GM20000 (cell line): ENCODE data around the gene CXXC5.

Source experiments
- DNase-seq: peaks from one replicate; pipeline ENCODE4 v3.0.0; 2012; ENCODE audit warnings: low spot score
- CTCF ChIP-seq: IDR thresholded peaks from 2 replicates; pipeline ENCODE4 v1.5.1; 2012; ENCODE audit warnings: mild to moderate bottlenecking, control low read depth; ENCODE audit errors: extremely low read depth, missing control alignments

Gene CXXC5

DNA sequence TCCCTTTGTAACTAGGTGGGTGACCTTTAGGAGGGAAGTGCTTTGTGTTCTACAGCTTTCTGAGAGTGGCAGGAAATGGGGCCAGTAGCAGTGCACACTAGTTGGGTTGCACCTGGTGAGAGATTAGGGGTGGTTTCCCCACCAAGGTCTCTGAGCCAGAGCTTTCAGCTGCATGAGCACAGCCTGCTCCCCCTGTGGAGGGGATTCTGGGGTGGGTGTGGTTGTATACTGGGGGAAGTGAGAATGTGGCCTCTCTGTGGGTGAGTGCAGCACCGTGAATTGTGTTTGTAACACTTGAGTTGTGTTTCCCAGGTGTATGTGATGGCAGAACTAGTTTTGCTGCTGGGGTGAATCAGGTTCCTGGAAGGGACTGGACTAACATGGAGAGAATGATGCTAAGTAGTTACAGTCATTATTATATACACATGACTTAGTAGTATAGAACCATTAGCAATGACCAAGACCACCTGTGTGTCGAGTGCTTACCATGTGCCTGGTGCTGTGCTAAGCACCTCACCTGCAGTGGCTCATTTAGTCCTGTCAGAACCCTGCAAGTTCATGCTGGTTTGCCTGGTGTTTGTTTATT is 11.8 kb upstream of the CXXC5 start:
- peak; percentile 92 for DNase-seq
- TF ChIP-seq CTCF, result no peak

DNA sequence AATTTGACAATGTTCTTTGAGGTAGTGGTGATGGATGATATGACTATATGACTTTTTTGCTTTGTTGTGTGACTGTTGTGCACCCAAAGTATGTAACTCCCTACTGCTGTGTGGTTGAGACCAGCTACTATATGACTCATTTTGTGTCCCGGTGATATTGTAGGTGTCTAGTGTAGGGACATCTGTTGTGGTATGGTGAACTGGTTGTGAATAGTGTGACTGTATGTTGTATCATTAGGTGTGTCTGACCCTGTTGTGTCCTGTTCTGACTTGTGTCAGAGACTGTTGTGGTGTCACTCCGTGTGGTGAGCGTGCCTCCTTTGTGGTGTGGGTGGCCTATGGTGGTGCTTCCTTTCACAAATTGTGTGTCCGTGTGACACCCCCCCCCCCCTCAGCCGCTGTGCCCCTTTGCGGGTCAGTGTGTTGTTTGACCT is 11.2 kb upstream of the CXXC5 start:
- DNase-seq, result peak; percentile 72

GRCh38 chr5:139637438-139638089 is 10.6 kb upstream of the CXXC5 start:
- no peak for TF ChIP-seq CTCF
- DNase-seq, result peak; percentile 92

More for the DNA sequence above, 11.2 kb upstream of the CXXC5 start:
- TF ChIP-seq CTCF, result no peak

DNA sequence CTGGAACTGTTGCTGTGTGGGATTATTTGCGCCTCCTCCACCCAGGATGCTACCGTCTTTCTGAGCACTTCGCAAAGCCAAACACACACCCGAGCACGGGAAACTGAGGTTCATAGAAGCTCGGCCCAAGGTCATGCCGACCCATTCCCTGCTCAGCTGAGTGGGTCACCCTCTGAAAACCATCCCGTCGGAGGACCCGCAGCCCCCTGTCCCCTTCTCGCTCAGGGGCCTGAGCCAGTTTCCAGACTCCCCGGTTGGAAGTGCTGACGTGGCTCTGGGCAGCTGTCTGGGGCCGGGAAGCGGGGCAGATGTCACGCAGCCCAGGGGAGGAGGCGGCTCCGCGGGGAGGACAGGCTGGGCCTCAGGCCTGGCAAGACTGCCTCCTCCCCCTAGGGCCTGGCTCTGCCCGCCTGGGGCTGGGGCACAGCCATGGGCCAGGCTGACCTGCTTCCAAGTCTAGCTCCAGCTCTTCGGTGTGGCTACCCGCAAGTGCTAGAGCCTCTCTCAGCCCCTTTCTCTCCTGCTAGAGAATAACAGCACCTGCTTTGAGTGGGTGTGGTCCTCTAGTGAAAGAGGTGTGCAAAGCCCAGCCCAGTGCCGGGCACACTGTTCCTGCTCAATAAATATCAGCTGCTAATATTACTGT is 9.9 kb upstream of the CXXC5 start:
- DNase-seq, result peak; percentile 75
- no peak for TF ChIP-seq CTCF

DNA sequence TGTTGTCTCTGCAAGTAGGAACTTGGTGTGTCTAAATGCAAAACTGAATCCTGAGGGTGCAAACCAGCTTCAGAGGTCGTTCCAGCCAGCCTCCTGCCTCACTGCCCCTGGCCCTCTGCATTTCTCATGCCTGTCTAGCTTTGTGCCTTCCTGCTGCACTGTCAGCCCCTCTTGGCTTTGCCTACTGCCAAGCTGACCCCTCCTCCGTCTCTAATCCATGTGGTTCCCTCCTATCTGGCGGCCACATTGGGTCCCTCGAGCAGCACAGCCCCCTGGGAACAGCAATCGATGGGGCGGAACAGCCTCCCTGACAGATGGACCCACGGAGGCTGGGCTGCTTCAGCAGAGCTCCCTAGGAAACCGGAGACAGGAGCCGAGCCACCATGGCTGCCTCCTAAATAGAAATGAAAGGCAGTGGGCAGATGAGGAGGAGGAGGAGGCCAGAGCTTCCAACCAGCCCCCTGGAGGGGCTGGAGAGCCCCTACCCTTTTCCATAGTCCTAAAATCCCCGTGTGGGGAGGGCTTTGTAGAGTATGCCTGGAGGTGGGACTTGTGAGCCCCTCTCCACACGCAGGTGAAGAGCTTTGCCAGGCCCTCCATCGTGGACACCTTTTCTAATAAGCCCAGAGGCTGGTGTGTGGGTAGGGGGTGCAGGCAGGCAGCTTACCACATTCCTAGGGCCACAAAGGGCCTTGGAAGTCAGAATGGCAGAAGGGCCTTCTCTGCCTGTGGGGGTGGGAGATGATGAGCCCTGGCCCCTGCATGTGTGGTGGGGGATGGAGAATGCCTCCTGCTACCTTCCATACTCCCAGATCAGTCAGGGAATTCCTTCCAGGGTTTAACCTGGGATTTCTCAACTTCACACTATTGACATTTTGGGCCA is 9.2 kb upstream of the CXXC5 start:
- peak; percentile 30 for DNase-seq
- TF ChIP-seq CTCF, result no peak

- no peak for TF ChIP-seq CTCF
- DNase-seq, result no peak
Observed at GRCh38 chr5:139639619-139640380, 8.3 kb upstream of the CXXC5 start.
